HEK293T (cell line): ENCODE results near the gene TRIOBP.

Experiments
- ARNT ChIP-seq: fragments of 450-650 bp; IDR thresholded peaks from 2 replicates; pipeline ENCODE4 v1.6.1; 2017; ENCODE audit warnings: mild to moderate bottlenecking
- CTBP1 ChIP-seq: fragments of 450-650 bp; IDR thresholded peaks from 2 replicates; pipeline ENCODE4 v1.6.1; 2016; ENCODE audit warnings: borderline replicate concordance
- FOXA1 ChIP-seq: fragments of 450-650 bp; IDR thresholded peaks from 2 replicates; pipeline ENCODE4 v1.6.1; 2016; ENCODE audit warnings: mild to moderate bottlenecking
- FOXM1 ChIP-seq: fragments of 450-650 bp; IDR thresholded peaks from 2 replicates; pipeline ENCODE4 v1.6.1; 2017; ENCODE audit warnings: mild to moderate bottlenecking, borderline replicate concordance
- LEF1 ChIP-seq: fragments of 450-650 bp; IDR thresholded peaks from 2 replicates; pipeline ENCODE4 v1.6.1; 2017; ENCODE audit warnings: mild to moderate bottlenecking, borderline replicate concordance
- PKNOX1 ChIP-seq: fragments of 450-650 bp; IDR thresholded peaks from 2 replicates; pipeline ENCODE4 v1.6.1; 2016
- SP1 ChIP-seq: fragments of 450-650 bp; IDR thresholded peaks from 2 replicates; pipeline ENCODE4 v1.6.1; 2017
- SUZ12 ChIP-seq: fragments of 450-650 bp; IDR thresholded peaks from 2 replicates; pipeline ENCODE4 v1.6.1; 2016; ENCODE audit warnings: mild to moderate bottlenecking
- ZNF384 ChIP-seq: fragments of 450-650 bp; IDR thresholded peaks from 2 replicates; pipeline ENCODE4 v1.6.1; 2016

GRCh38 chr22:37733625-37734401, 37.0 kb downstream of the TRIOBP start:
- no peak for TF ChIP-seq SP1
- no peak for TF ChIP-seq FOXM1
- TF ChIP-seq LEF1 = no peak
- no peak for TF ChIP-seq ZNF384
- TF ChIP-seq CTBP1 = no peak
- TF ChIP-seq SUZ12 = no peak
- no peak for TF ChIP-seq ARNT
- no peak for TF ChIP-seq FOXA1
- TF ChIP-seq PKNOX1 = no peak
